Measurements from ENCODE around the gene PCNT.

Gene PCNT

DNA sequence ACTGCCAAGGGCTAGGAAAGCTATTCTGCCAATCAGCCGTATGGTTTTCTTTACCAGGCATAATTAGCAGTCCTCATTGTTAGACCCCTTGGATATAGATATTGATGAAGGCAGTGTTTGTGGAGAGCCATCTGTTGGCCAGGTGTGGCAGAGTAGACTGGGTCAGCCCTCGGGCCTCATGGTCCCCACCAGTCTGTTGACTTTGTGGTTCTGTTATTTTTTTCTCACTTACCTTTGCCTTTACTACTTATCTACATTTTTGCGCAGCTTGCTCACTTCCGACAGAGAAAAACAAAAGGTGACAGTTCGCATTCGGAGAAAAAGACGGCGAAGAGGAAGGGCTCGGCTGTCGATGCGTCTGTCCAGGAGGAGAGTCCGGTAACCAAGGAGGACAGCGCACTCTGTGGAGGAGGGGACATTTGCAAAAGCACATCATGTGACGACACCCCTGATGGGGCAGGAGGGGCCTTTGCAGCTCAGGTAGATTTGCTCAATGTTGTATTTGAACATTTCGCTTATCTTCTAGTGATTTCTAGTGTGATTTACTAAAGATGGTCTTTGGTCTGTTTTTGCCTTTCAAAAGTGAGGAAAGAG, 2.3 kb downstream of the PCNT start:
- Histone ChIP-seq H3K23ac (ENCODE audit: low read depth, low read length, poor library complexity) (no peak overlapping the region), H2BK5ac (ENCODE audit: low read length) (no peak overlapping the region), H3K4me2 (ENCODE audit: insufficient read depth, low read length, poor library complexity, severe bottlenecking) (no peak overlapping the region), H3K14ac (ENCODE audit: low read length) (no peak overlapping the region), H3K9ac (ENCODE audit: low read depth, low read length, poor library complexity) (no peak overlapping the region), H3K36me3 (replicated peaks in 1 of 2; ENCODE audit: control insufficient read depth in 2 of 2, insufficient read depth in 2 of 2, low read length in 2 of 2) (peaks cover 17 to 65% of the 10 kb centered on the region in 2 donors), H3K9me3 (replicated peaks in 1 of 2; ENCODE audit: control insufficient read depth in 2 of 2, insufficient read depth in 1 of 2, low read depth in 1 of 2, low read length in 2 of 2) (no peaks in the 10 kb centered on the region), H3K4me1 (ENCODE audit: control insufficient read depth in 2 of 2, insufficient read depth in 1 of 2, low read depth in 1 of 2, low read length in 2 of 2) (peaks cover 10 to 16% of the 10 kb centered on the region in 2 donors), H2AFZ (ENCODE audit: low read length) (no peak overlapping the region), H4K8ac (ENCODE audit: low read depth, low read length) (no peak overlapping the region), H3K27me3 (ENCODE audit: control insufficient read depth in 3 of 3, insufficient read depth in 3 of 3, low read depth in 1 of 3, low read length in 3 of 3) (no peaks in the 10 kb centered on the region), H3K4me3 (ENCODE audit: low read length in 2 of 2) (no peak overlapping the region), H4K91ac (ENCODE audit: low read depth, low read length, poor library complexity) (no peak overlapping the region), H2AK5ac (ENCODE audit: low read depth, low read length) (no peak overlapping the region), H2BK120ac (ENCODE audit: low read depth, low read length) (no peak overlapping the region), H3K18ac (ENCODE audit: low read length) (no peak overlapping the region), H3K79me1 (ENCODE audit: low read depth, low read length) (peaks cover 11% of the 10 kb centered on the region), H2BK15ac (ENCODE audit: low read length) (no peak overlapping the region), H3K4ac (ENCODE audit: low read length) (no peak overlapping the region), H3K27ac (replicated peaks; ENCODE audit: low read length) (no peak overlapping the region), H2BK12ac (ENCODE audit: low read length) (no peak overlapping the region)
- WGBS, 2 donors (ENCODE audit: extremely low coverage in 2 of 2, insufficient read length in 2 of 2, insufficient replicate concordance in 1 of 2) = no CpG with 5 or more reads among the region's 15 CpGs
- no peak for DNase-seq (ENCODE audit: low spot score)

- H3K14ac ChIP-seq (ENCODE audit: low read length) = no peak overlapping the region
- WGBS, 2 donors (ENCODE audit: extremely low coverage in 2 of 2, insufficient read length in 2 of 2, insufficient replicate concordance in 1 of 2) = no CpG with 5 or more reads among the region's 4 CpGs
- H3K4me1 ChIP-seq (ENCODE audit: control insufficient read depth in 2 of 2, insufficient read depth in 1 of 2, low read depth in 1 of 2, low read length in 2 of 2) = peaks cover 3 to 5% of the 10 kb centered on the region in 2 donors
- H3K18ac ChIP-seq (ENCODE audit: low read length) = no peak overlapping the region
- H2BK120ac ChIP-seq (ENCODE audit: low read depth, low read length) = no peak overlapping the region
- no peak overlapping the region for H2BK5ac ChIP-seq (ENCODE audit: low read length)
- no peak overlapping the region for H3K4me3 ChIP-seq (ENCODE audit: low read length in 2 of 2)
- no peak overlapping the region for H4K8ac ChIP-seq (ENCODE audit: low read depth, low read length)
- no peak overlapping the region for H3K4ac ChIP-seq (ENCODE audit: low read length)
- no peak overlapping the region for H2BK12ac ChIP-seq (ENCODE audit: low read length)
- H3K4me2 ChIP-seq (ENCODE audit: insufficient read depth, low read length, poor library complexity, severe bottlenecking) = no peak overlapping the region
- no peaks in the 10 kb centered on the region for H3K27me3 ChIP-seq (ENCODE audit: control insufficient read depth in 3 of 3, insufficient read depth in 3 of 3, low read depth in 1 of 3, low read length in 3 of 3)
- H3K9me3 ChIP-seq (replicated peaks in 1 of 2; ENCODE audit: control insufficient read depth in 2 of 2, insufficient read depth in 1 of 2, low read depth in 1 of 2, low read length in 2 of 2) = no peaks in the 10 kb centered on the region
- H3K79me1 ChIP-seq (ENCODE audit: low read depth, low read length) = peaks cover 5% of the 10 kb centered on the region
- peak overlapping the region; percentile 37 for H3K9ac ChIP-seq (ENCODE audit: low read depth, low read length, poor library complexity)
- no peak overlapping the region for H2AK5ac ChIP-seq (ENCODE audit: low read depth, low read length)
- H3K23ac ChIP-seq (ENCODE audit: low read depth, low read length, poor library complexity) = no peak overlapping the region
- H3K36me3 ChIP-seq (replicated peaks in 1 of 2; ENCODE audit: control insufficient read depth in 2 of 2, insufficient read depth in 2 of 2, low read length in 2 of 2) = peaks cover 14 to 65% of the 10 kb centered on the region in 2 donors
- H2AFZ ChIP-seq (ENCODE audit: low read length) = no peak overlapping the region
- no peak overlapping the region for H2BK15ac ChIP-seq (ENCODE audit: low read length)
- no peak for DNase-seq (ENCODE audit: low spot score)
- no peak overlapping the region for H4K91ac ChIP-seq (ENCODE audit: low read depth, low read length, poor library complexity)
- H3K27ac ChIP-seq (replicated peaks; ENCODE audit: low read length) = no peak overlapping the region
Observed at GRCh38 chr21:46327711-46328110, 3.8 kb downstream of the PCNT start.

DNA sequence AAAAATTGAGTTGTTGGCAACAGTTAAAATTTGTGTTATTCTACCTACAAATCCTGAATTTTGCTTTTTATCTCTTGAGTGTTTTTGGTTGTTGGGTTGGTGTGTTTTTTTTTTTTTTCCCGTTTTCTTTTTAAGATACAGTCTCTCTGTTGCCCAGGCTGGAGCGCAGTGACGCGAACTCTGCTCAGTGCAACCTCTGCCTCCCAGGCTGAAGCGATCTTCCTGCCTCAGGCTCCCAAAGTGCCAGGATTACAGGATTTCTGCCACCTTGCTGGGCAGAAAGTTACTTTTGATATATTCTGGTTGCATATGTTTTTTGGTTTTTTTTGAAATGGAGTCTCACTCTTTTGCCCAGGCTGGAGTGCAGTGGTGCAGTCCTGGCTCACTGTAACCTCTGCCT, 4.2 kb downstream of the PCNT start:
- WGBS, 2 donors (ENCODE audit: extremely low coverage in 2 of 2, insufficient read length in 2 of 2, insufficient replicate concordance in 1 of 2) = no CpG with 5 or more reads among the region's 5 CpGs
- Histone ChIP-seq H3K36me3 (replicated peaks in 1 of 2; ENCODE audit: control insufficient read depth in 2 of 2, insufficient read depth in 2 of 2, low read length in 2 of 2) (peaks cover 16 to 65% of the 10 kb centered on the region in 2 donors), H2BK15ac (ENCODE audit: low read length) (no peak overlapping the region), H3K79me1 (ENCODE audit: low read depth, low read length) (peaks cover 5% of the 10 kb centered on the region), H3K18ac (ENCODE audit: low read length) (no peak overlapping the region), H3K23ac (ENCODE audit: low read depth, low read length, poor library complexity) (no peak overlapping the region), H3K27me3 (ENCODE audit: control insufficient read depth in 3 of 3, insufficient read depth in 3 of 3, low read depth in 1 of 3, low read length in 3 of 3) (no peaks in the 10 kb centered on the region), H4K8ac (ENCODE audit: low read depth, low read length) (no peak overlapping the region), H3K4me2 (ENCODE audit: insufficient read depth, low read length, poor library complexity, severe bottlenecking) (no peak overlapping the region), H2AFZ (ENCODE audit: low read length) (no peak overlapping the region), H3K4me1 (ENCODE audit: control insufficient read depth in 2 of 2, insufficient read depth in 1 of 2, low read depth in 1 of 2, low read length in 2 of 2) (peaks cover 3 to 5% of the 10 kb centered on the region in 2 donors), H2BK12ac (ENCODE audit: low read length) (no peak overlapping the region), H3K27ac (replicated peaks; ENCODE audit: low read length) (no peak overlapping the region), H3K14ac (ENCODE audit: low read length) (no peak overlapping the region), H2BK5ac (ENCODE audit: low read length) (no peak overlapping the region), H2AK5ac (ENCODE audit: low read depth, low read length) (no peak overlapping the region), H4K91ac (ENCODE audit: low read depth, low read length, poor library complexity) (no peak overlapping the region), H3K4ac (ENCODE audit: low read length) (no peak overlapping the region), H3K9me3 (replicated peaks in 1 of 2; ENCODE audit: control insufficient read depth in 2 of 2, insufficient read depth in 1 of 2, low read depth in 1 of 2, low read length in 2 of 2) (no peaks in the 10 kb centered on the region), H3K9ac (ENCODE audit: low read depth, low read length, poor library complexity) (no peak overlapping the region), H2BK120ac (ENCODE audit: low read depth, low read length) (no peak overlapping the region), H3K4me3 (ENCODE audit: low read length in 2 of 2) (no peak overlapping the region)
- DNase-seq (ENCODE audit: low spot score) = no peak

- Histone ChIP-seq H3K4me1 (ENCODE audit: control insufficient read depth in 2 of 2, insufficient read depth in 1 of 2, low read depth in 1 of 2, low read length in 2 of 2) (peaks cover 3 to 5% of the 10 kb centered on the region in 2 donors), H3K79me1 (ENCODE audit: low read depth, low read length) (peaks cover 6% of the 10 kb centered on the region)
Observed at GRCh38 chr21:46329796-46330195, 5.8 kb downstream of the PCNT start.

More at GRCh38 chr21:46329796-46330195, 5.8 kb downstream of the PCNT start:
- Histone ChIP-seq H3K4me3 (ENCODE audit: low read length in 2 of 2) (no peak overlapping the region), H2BK12ac (ENCODE audit: low read length) (no peak overlapping the region), H2BK15ac (ENCODE audit: low read length) (no peak overlapping the region), H2BK120ac (ENCODE audit: low read depth, low read length) (no peak overlapping the region), H3K9me3 (replicated peaks in 1 of 2; ENCODE audit: control insufficient read depth in 2 of 2, insufficient read depth in 1 of 2, low read depth in 1 of 2, low read length in 2 of 2) (no peaks in the 10 kb centered on the region), H3K23ac (ENCODE audit: low read depth, low read length, poor library complexity) (no peak overlapping the region), H3K18ac (ENCODE audit: low read length) (no peak overlapping the region), H3K9ac (ENCODE audit: low read depth, low read length, poor library complexity) (no peak overlapping the region), H3K4me2 (ENCODE audit: insufficient read depth, low read length, poor library complexity, severe bottlenecking) (no peak overlapping the region), H3K27ac (replicated peaks; ENCODE audit: low read length) (no peak overlapping the region), H2AFZ (ENCODE audit: low read length) (no peak overlapping the region), H2BK5ac (ENCODE audit: low read length) (no peak overlapping the region), H4K8ac (ENCODE audit: low read depth, low read length) (no peak overlapping the region), H2AK5ac (ENCODE audit: low read depth, low read length) (no peak overlapping the region), H3K4ac (ENCODE audit: low read length) (no peak overlapping the region), H3K27me3 (ENCODE audit: control insufficient read depth in 3 of 3, insufficient read depth in 3 of 3, low read depth in 1 of 3, low read length in 3 of 3) (no peaks in the 10 kb centered on the region), H3K36me3 (replicated peaks in 1 of 2; ENCODE audit: control insufficient read depth in 2 of 2, insufficient read depth in 2 of 2, low read length in 2 of 2) (peaks cover 22 to 73% of the 10 kb centered on the region in 2 donors), H4K91ac (ENCODE audit: low read depth, low read length, poor library complexity) (no peak overlapping the region), H3K14ac (ENCODE audit: low read length) (no peak overlapping the region)
- no CpG with 5 or more reads among the region's 2 CpGs for WGBS, 2 donors (ENCODE audit: extremely low coverage in 2 of 2, insufficient read length in 2 of 2, insufficient replicate concordance in 1 of 2)
- DNase-seq (ENCODE audit: low spot score) = no peak
